B cell (primary cell): ENCODE results near the gene PLSCR4.

Experiments
- CTCF ChIP-seq: fragments of 200-600 bp; IDR thresholded peaks from one replicate; pipeline ENCODE4 v1.8.0; 2022; ENCODE audit warnings: antibody characterized with exemption, mild to moderate bottlenecking
- EZH2 ChIP-seq: IDR thresholded peaks from 2 replicates; pipeline ENCODE4 v1.6.1; 2012; ENCODE audit warnings: borderline replicate concordance, low read depth, mild to moderate bottlenecking, moderate library complexity, low read length; ENCODE audit not compliant: insufficient read depth, poor library complexity, severe bottlenecking

GRCh38 chr3:146163584-146163983, 87.3 kb downstream of the PLSCR4 start:
- TF ChIP-seq EZH2 (no peak), CTCF (no peak)
